Thyroid gland (tissue), 4 donors: Measurements from ENCODE around the gene IFITM1.

ENCODE experiments used
- POLR2A ChIP-seq, 2 donors: fragments of 450-650 bp; IDR thresholded peaks; one replicate each; pipeline ENCODE4 v1.6.1; 2017; ENCODE audit warnings: antibody characterized with exemption in 2 of 2, mild to moderate bottlenecking in 2 of 2, moderate library complexity in 1 of 2
- TF ChIP-seq, protein P1 (sequence below), 6 experiments: fragments of 200-600 bp in 3 of 6; fragments of 450-650 bp in 3 of 6; sonication (generic) in 3 of 6; IDR thresholded peaks; one replicate each; pipeline ENCODE4 v1.5.1; 2016 to 2019; ENCODE audit warnings: antibody characterized with exemption in 6 of 6, mild to moderate bottlenecking in 2 of 6, inconsistent platforms in 1 of 6, moderate library complexity in 1 of 6

- no peak for TF ChIP-seq POLR2A (IDR thresholded peaks at IDR 0.05)
- TF ChIP-seq, protein P1, sequence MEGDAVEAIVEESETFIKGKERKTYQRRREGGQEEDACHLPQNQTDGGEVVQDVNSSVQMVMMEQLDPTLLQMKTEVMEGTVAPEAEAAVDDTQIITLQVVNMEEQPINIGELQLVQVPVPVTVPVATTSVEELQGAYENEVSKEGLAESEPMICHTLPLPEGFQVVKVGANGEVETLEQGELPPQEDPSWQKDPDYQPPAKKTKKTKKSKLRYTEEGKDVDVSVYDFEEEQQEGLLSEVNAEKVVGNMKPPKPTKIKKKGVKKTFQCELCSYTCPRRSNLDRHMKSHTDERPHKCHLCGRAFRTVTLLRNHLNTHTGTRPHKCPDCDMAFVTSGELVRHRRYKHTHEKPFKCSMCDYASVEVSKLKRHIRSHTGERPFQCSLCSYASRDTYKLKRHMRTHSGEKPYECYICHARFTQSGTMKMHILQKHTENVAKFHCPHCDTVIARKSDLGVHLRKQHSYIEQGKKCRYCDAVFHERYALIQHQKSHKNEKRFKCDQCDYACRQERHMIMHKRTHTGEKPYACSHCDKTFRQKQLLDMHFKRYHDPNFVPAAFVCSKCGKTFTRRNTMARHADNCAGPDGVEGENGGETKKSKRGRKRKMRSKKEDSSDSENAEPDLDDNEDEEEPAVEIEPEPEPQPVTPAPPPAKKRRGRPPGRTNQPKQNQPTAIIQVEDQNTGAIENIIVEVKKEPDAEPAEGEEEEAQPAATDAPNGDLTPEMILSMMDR (IDR thresholded peaks at IDR 0.05) = no peak
These were observed 49.0 kb downstream of the IFITM1 start for GRCh38 chr11:362642-363442.
